Esophagus squamous epithelium (tissue), 5 donors: ENCODE results near the gene ADIRF. TPM values are rescaled to one million over a fixed set of nuclear protein-coding genes. Genes with fewer than 3 reads are reported as not detected.
A peak's percentile ranks its signal among the peaks of the same experiment; 100 is the strongest.

Source experiments
- DNase-seq: peaks from one replicate; lab custom pipeline; 2025; lab: John Stamatoyannopoulos, UW
- H3K27ac ChIP-seq, 4 donors: fragments of 200-600 bp; sonication (generic); one replicate each; pipeline ENCODE4 v1.5.1; 2016 to 2019; ENCODE audit warnings: mild to moderate bottlenecking in 1 of 4
- H3K27me3 ChIP-seq, 4 donors: fragments of 200-600 bp; sonication (generic); 1 replicate in 3 of 4; 2 replicates in 1 of 4; pipeline versions ENCODE4 v1.5.1 to v1.6.0; 2017 to 2021; ENCODE audit warnings: antibody characterized with exemption in 1 of 4
- H3K36me3 ChIP-seq, 3 donors: fragments of 200-600 bp; sonication (generic); one replicate each; pipeline ENCODE4 v1.5.1; 2016 to 2019
- H3K4me1 ChIP-seq, 3 donors: fragments of 200-600 bp; sonication (generic); one replicate each; pipeline ENCODE4 v1.5.1; 2017 to 2019
- H3K4me3 ChIP-seq, 4 donors: fragments of 200-600 bp; sonication (generic); 1 replicate in 3 of 4; 2 replicates in 1 of 4; pipeline ENCODE4 v1.5.1; 2016 to 2019; ENCODE audit warnings: mild to moderate bottlenecking in 2 of 4, moderate library complexity in 1 of 4
- H3K9me3 ChIP-seq, 3 donors: fragments of 200-600 bp; sonication (generic); one replicate each; pipeline ENCODE4 v1.5.1; 2016 to 2019
- POLR2A ChIP-seq, 4 donors: fragments of 450-650 bp; IDR thresholded peaks; one replicate each; pipeline ENCODE4 v1.6.1; 2017; ENCODE audit warnings: antibody characterized with exemption in 4 of 4, mild to moderate bottlenecking in 4 of 4, moderate library complexity in 3 of 4
- WGBS, 2 donors: methylation state at CpG; one replicate each; pipeline ENCODE4 v1.1.5; 2018; 5-methylcytosine and 5-hydroxymethylcytosine counted together
- intact Hi-C: fragments of 100-400 bp; cut with DNase I; formaldehyde crosslinking; loops from one replicate; pipeline ENCODE4 v1.15.0; 2022
- total RNA-seq, 4 donors: library from RNA; depleted of rRNA; stranded (reverse); fragments of >200 nt; gene quantifications; one replicate each; pipeline ENCODE4 v1.1.0, GENCODE V29; 2016
- TF ChIP-seq, protein P1 (sequence below), 6 experiments: fragments of 450-650 bp in 4 of 6; fragments of 200-600 bp in 2 of 6; sonication (generic) in 2 of 6; IDR thresholded peaks; one replicate each; pipeline ENCODE4 v1.5.1; 2016 to 2019; ENCODE audit warnings: antibody characterized with exemption in 6 of 6, mild to moderate bottlenecking in 4 of 6, moderate library complexity in 4 of 6
- donor health status: DM: yes; HTN: yes; CAD: no.

ADIRF gene
- total RNA-seq, 4 donors from 2014 or later, result 23.8 to 74.4 (median 47.4) TPM

DNA sequence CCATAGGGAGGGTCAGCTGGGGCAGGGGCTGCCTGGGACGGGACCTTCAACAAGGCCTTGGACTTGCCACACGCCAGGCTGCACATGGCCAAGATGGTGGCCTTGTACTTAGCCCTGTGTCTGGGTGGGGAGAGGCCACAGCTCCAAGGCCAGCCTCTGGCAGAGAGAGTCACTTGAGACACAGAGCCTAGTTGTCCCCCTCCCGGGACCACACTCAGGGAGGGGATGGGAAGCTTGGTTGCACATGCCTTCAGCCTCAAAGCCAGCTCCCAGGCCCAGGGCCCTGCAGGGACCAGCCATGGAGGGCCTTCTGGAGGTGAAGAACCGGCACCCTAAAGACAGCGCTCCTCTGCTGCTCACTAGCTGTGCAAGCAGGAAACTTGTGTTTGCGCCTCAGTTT is 27.6 kb upstream of the ADIRF start:
- intact Hi-C loops, result no loop called here
- TF ChIP-seq, protein P1, sequence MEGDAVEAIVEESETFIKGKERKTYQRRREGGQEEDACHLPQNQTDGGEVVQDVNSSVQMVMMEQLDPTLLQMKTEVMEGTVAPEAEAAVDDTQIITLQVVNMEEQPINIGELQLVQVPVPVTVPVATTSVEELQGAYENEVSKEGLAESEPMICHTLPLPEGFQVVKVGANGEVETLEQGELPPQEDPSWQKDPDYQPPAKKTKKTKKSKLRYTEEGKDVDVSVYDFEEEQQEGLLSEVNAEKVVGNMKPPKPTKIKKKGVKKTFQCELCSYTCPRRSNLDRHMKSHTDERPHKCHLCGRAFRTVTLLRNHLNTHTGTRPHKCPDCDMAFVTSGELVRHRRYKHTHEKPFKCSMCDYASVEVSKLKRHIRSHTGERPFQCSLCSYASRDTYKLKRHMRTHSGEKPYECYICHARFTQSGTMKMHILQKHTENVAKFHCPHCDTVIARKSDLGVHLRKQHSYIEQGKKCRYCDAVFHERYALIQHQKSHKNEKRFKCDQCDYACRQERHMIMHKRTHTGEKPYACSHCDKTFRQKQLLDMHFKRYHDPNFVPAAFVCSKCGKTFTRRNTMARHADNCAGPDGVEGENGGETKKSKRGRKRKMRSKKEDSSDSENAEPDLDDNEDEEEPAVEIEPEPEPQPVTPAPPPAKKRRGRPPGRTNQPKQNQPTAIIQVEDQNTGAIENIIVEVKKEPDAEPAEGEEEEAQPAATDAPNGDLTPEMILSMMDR (IDR thresholded peaks at IDR 0.05), result no peak
- TF ChIP-seq POLR2A (IDR thresholded peaks at IDR 0.05), result no peak
- Histone ChIP-seq H3K27ac (no peak overlapping the region), H3K9me3 (no peaks in the 10 kb centered on the region), H3K36me3 (no peaks in the 10 kb centered on the region), H3K4me3 (no peak overlapping the region), H3K4me1 (peaks cover 0 to 30% (median under 1%) of the 10 kb centered on the region in 3 donors), H3K27me3 (no peaks in the 10 kb centered on the region)
- no peak for DNase-seq
- WGBS, 2 donors, result 75 to 94% methylated on average over 2 to 4 of the region's 6 CpGs

DNA sequence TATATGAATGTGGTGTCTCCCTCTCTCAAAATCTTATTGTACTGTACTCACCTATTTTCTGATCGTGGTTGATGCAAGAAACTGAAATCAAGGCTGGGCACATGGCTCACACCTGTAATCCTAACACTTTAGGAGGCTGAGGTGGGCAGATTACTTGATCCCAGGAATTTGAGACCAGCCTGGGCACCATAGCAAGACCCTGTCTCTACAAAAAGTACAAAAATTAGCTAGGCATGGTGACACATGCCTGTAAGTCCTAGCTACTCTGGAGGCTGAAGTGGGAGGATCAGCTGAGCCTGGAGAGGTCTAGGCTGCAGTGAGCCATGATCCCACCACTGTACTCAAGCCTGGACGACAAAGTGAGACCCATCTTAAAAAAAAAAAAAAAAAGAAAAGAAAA is 26.9 kb upstream of the ADIRF start:
- no peak for TF ChIP-seq POLR2A (IDR thresholded peaks at IDR 0.05)
- TF ChIP-seq, protein P1 (IDR thresholded peaks at IDR 0.05), result no peak
- H3K4me1 ChIP-seq, result peaks cover 0 to 37% (median 6%) of the 10 kb centered on the region in 3 donors
- 50 to 86% methylated on average over 1 to 2 of the region's 2 CpGs for WGBS, 2 donors
- no peak overlapping the region for H3K27ac ChIP-seq
- intact Hi-C loops, result no loop called here
- H3K9me3 ChIP-seq, result no peaks in the 10 kb centered on the region
- no peak for DNase-seq
- no peak overlapping the region for H3K4me3 ChIP-seq
- no peaks in the 10 kb centered on the region for H3K27me3 ChIP-seq
- no peaks in the 10 kb centered on the region for H3K36me3 ChIP-seq

DNA sequence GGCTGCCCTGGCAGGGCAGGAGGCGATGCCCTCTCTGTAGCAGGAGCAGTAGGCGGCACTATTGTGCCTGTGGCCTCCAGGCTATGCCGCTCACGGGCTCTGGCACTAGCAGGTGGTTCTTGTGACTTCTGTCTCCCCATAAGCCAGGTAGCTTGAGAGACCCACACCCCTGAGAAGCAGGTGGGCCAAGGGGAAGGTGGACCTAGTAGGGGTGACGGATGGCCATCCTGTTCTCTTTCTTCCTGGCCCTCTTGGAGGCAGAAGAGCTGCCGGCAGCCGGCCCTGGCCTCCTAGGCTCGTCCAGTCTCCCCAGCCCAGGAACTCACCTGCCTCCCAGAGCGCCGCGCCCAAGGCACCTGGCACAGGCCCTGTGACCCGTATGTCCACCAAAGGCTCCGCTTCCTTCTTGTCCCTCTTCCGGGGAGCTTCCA is 26.3 kb upstream of the ADIRF start:
- 86 to 93% methylated on average over 8 to 13 of the region's 14 CpGs for WGBS, 2 donors
- Histone ChIP-seq H3K36me3 (no peaks in the 10 kb centered on the region), H3K9me3 (no peaks in the 10 kb centered on the region), H3K27me3 (no peaks in the 10 kb centered on the region), H3K4me3 (no peak overlapping the region), H3K27ac (no peak overlapping the region), H3K4me1 (peaks cover 0 to 43% (median 6%) of the 10 kb centered on the region in 3 donors)
- TF ChIP-seq POLR2A (IDR thresholded peaks at IDR 0.05), result no peak
- TF ChIP-seq, protein P1 (IDR thresholded peaks at IDR 0.05), result no peak
- DNase-seq, result no peak
- intact Hi-C loops, result no loop called here

DNA sequence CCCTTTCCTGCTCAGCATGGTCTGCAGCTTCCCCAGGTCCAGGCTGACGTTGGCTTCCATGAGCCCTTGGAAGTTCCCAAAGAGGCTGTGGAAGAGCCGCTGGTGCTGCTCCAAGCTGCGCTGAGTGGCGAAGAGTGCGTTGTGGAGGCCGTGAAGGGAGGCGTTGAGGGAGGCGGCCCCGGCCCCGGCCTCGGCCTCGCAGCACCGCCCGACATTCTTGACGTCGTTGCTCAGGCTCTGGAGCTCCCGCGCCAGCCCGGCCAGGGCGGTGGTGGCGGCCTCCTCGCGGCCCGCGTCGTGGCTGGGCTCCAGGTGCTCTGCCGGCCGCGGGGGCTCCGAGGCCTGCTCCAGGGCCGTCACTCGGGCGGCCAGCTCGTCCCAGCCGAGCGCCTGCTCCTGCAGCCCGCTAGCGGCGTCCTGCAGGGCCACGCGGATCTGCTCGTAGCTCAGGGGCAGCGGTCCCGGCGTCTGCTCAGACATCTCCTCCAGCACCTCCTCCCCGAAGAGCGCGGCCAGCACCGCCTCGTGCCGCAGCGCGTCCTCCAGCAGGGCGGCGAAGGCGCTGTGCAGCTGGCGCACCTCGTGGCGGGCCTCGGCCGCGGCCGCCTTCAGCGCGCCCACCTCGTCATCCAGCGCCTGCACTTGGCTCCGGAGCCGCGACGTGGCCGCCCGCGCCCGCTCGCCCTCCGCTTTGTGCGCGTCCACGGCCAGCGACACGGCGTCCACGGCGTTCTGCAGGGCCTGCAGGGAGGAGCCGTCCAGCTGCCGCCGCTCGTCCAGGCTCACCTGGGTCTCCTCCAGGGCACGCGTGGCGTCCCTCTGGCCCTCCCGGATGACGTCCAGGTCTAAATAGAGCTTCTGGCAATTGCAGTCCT is 25.6 kb upstream of the ADIRF start:
- Histone ChIP-seq H3K36me3 (no peaks in the 10 kb centered on the region), H3K4me3 (peak overlapping the region in 1 of 4 donors; percentile 32), H3K9me3 (no peaks in the 10 kb centered on the region), H3K4me1 (peaks cover 0 to 43% (median 6%) of the 10 kb centered on the region in 3 donors), H3K27ac (no peak overlapping the region), H3K27me3 (no peaks in the 10 kb centered on the region)
- 100% methylated on average over 2 of the region's 94 CpGs; no CpG with 5 or more reads in 1 of the 2 donors for WGBS, 2 donors
- intact Hi-C loops, result no loop called here
- no peak for DNase-seq
- TF ChIP-seq POLR2A (IDR thresholded peaks at IDR 0.05), result no peak
- TF ChIP-seq, protein P1 (IDR thresholded peaks at IDR 0.05), result no peak

DNA sequence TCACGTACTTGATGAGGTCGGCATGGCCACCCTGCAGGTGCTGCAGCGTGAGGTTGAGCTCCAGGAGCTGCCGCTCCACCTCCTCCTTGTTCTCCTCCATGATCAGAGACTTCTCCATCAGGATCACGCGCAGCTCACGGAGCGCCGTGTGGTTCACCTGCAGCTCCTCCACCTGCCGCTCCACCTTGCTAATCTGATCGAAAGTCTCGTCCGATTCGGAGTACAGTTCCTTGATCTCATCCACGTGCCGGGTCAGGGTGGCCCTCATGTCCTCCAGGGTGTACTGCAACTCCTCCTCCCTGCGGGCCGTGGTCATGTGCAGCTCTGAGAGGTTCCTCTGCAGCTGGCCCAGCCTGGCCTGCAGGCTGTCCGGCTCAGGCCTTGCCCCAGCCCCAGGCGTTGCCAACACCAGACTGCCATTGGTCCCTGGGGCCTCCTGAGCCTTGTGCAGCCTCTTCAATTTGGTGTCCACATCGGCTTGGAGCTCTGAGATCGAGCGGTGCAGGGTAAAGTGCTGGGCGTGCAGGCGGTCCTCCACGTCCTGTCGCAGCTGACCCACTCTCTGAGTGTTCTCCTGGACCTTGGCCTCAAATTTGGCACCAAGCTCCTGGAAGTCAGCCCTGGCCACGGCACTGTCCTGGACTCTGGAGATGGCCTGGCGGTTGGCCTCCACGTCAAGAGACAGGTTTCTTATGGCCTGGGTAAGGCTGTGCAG is 24.8 kb upstream of the ADIRF start:
- TF ChIP-seq, protein P1 (IDR thresholded peaks at IDR 0.05), result no peak
- no peak for TF ChIP-seq POLR2A (IDR thresholded peaks at IDR 0.05)
- intact Hi-C loops, result no loop called here
- H3K36me3 ChIP-seq, result no peaks in the 10 kb centered on the region
- H3K4me3 ChIP-seq, result no peak overlapping the region
- peaks cover 0 to 43% (median 6%) of the 10 kb centered on the region in 3 donors for H3K4me1 ChIP-seq
- H3K27me3 ChIP-seq, result no peaks in the 10 kb centered on the region
- H3K9me3 ChIP-seq, result no peaks in the 10 kb centered on the region
- 94 to 98% methylated on average over 18 to 19 of the region's 30 CpGs for WGBS, 2 donors
- H3K27ac ChIP-seq, result no peak overlapping the region
- no peak for DNase-seq
